NOMO-1 treated with dmso at 0.1 percent for 144 hours (cell line): ENCODE data around the gene UBE2Q1.
A peak's percentile ranks its signal among the peaks of the same experiment; 100 is the strongest.

Experiments used
- DNase-seq: peaks from one replicate; lab custom pipeline; 2025; ENCODE audit not compliant: unreplicated experiment; lab: John Stamatoyannopoulos, UW

UBE2Q1 gene

GRCh38 chr1:154577346-154578057, 19.0 kb upstream of the UBE2Q1 start:
- DNase-seq = no peak

DNA sequence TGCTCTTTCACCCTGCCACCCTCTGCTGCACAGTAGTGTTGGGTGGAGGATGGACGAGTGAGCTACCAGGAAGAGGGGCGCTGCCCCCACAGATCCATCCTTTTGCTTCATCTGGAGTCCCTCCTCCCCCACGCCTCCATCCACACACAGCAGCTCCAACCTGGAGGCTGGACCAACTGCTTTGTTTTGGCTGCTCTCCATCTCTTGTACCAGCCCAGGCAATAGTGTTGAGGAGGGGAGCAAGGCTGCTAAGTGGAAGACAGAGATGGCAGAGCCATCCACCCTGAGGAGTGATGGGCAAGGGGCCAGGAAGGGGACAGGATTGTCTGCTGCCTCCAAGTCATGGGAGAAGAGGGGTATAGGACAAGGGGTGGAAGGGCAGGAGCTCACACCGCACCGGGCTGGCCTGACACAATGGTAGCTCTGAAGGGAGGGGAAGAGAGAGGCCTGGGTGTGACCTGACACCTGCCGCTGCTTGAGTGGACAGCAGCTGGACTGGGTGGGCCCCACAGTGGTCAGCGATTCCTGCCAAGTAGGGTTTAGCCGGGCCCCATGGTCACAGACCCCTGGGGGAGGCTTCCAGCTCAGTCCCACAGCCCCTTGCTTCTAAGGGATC, 17.6 kb upstream of the UBE2Q1 start:
- no peak for DNase-seq

- DNase-seq = no peak
These were observed 16.9 kb upstream of the UBE2Q1 start for GRCh38 chr1:154575147-154575927.

DNA sequence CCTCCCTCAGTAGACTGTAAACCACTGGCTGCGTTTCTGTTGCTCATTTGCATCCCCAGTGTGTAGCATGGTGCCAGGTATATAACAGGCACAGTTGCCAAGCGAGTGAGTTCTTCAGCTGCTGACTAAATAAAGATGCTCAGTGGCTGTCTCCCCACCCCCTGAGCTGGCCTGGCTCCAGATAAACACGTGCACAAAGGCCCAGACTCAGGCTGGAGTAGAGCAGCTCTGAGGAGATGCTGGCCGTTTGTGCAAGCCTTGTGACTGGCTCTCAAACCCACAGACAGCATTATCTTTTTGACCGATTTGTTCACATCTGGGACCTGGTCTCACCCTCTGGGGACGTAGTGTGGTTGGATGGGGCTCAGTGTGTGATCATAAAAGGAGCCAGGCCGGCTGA, 16.3 kb upstream of the UBE2Q1 start:
- DNase-seq = no peak

DNA sequence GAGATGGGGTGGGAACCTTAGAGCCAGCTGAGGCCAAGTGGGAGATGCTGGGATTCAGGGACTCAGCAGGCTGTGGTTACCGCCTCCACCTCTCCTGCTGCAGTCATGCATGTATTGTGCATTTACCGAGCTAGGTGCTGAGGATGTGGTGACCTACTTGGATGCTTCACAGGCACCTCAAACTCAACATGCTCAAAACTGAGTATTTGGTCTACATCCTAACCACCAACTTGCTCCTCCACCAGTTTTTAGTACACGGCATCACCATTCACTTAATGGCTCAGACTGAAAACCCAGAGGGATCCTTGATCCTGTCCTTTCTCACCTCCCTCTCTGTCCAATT, 14.7 kb upstream of the UBE2Q1 start:
- DNase-seq = no peak

DNA sequence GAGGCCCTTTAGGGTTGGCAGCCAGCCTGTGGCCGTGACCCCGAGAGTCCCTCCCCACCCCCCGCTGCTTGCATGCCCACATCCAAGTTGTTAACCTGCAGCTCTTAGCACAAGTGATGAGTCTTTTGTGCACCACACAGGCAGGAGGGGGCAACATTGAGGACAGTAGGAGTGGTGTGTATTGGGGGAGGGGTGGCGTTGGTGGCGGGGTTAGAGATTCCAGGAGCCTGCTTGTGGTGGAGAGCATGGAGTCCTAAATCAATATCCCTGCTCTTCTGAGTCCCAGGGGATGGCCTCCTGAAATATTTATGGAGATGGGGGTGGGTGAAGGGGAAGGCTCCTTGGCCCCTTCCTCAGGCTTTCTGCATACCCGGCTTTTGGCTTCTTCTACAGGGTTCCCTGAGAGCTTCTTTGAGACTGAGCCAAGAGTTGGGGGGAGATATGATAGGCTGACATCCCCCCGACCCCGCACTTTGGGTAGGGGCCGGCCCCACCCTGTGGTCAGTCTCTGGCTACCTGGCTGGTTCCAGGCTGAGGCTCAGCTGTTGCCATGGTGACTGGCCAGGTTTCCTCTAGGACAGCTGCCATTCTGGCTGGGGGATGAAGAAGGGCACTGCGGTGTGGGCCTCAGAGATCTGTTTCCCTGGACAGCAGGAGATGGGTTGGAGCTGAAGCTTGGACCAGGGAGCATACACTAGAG, 14.2 kb upstream of the UBE2Q1 start:
- DNase-seq = no peak

DNA sequence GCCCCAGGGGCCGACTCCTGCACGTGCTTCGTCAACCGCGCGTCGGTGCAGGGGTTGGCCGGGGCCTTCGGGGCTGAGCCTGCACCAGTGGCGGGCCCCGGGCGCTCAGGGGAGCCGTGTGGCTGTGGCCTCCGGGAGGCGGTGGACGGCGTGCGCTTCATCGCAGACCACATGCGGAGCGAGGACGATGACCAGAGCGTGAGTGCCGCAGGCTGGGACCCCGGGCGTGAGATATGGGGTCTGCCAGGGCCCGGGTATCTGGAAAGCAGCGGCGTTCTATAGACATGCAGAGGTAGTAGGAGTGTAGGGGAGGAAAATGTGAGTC, 13.5 kb upstream of the UBE2Q1 start:
- DNase-seq = no peak

DNA sequence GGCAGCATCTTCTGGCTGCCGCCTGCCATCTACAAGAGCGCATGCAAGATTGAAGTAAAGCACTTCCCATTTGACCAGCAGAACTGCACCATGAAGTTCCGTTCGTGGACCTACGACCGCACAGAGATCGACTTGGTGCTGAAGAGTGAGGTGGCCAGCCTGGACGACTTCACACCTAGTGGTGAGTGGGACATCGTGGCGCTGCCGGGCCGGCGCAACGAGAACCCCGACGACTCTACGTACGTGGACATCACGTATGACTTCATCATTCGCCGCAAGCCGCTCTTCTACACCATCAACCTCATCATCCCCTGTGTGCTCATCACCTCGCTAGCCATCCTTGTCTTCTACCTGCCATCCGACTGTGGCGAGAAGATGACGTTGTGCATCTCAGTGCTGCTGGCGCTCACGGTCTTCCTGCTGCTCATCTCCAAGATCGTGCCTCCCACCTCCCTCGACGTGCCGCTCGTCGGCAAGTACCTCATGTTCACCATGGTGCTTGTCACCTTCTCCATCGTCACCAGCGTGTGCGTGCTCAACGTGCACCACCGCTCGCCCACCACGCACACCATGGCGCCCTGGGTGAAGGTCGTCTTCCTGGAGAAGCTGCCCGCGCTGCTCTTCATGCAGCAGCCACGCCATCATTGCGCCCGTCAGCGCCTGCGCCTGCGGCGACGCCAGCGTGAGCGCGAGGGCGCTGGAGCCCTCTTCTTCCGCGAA, 12.9 kb upstream of the UBE2Q1 start:
- no peak for DNase-seq

DNA sequence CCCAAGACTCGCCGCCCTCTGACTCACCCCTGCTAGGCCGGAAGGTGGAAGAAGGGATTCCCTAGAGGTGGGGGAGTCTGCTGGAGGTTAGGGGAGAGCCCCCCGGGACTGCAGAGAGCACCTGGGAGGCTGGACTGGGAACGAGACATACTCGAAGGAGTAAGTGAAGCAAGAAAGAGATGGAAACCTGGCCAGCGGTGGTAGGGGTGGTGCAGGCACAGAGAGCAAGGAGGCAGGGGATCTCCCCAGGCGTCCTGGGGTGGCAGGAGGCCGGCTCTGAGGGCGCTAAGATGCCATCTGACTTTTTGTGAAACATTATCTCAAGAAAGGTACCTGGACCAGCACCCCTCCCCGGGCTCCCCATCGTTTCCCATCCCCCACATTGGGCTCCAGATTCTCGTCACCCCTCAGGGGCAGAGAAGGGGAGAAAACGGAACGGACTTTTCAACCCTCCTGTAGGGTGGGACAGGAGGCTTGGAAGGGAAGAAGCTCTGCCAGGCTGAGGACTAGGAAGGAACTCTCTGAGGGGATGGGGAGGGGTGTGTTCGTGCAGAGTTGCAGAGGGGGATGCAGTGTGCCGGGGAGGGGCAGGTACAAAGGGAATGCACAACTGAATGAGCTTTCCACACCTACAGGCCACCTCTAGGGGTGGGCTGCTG, 9.8 kb upstream of the UBE2Q1 start:
- DNase-seq = no peak

DNA sequence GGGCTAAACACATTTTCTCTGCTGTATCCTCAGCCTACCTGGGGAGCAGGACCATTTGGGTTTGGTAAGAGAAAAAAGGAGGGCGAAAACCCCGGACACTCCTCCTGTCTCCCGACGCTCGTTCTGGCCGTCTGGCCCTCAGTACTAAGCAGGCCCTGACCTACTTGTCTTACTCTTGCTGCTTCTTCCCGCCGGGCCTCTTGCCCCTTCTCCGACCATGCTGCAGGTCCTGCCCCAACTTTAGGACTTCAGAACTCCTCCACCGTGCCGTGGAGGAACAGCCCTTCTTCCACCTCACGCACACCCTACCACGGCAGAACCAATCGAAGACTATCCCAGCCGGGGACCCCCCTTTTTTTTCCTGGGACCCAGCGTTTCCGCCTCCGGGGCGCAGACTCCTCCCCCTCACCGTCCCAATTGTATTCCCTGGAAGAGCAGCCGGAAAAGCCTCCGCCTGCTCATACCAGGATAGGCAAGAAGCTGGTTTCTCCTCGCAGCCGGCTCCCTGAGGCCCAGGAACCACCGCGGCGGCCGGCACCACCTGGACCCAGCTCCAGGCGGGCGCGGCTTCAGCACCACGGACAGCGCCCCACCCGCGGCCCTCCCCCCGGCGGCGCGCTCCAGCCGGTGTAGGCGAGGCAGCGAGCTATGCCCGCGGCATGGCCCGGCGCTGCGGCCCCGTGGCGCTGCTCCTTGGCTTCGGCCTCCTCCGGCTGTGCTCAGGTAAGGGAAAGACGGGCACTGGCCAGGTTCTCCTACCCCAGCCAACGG, 9.1 kb upstream of the UBE2Q1 start, which contains the start of gene CHRNB2:
CHRNB2 (plus strand) TSS at position 393 of the 771 bp plus-strand sequence; CDS start at position 660, 267 bp downstream.
- DNase-seq = no peak

GRCh38 chr1:154565876-154566275, 7.4 kb upstream of the UBE2Q1 start:
- no peak for DNase-seq

DNA sequence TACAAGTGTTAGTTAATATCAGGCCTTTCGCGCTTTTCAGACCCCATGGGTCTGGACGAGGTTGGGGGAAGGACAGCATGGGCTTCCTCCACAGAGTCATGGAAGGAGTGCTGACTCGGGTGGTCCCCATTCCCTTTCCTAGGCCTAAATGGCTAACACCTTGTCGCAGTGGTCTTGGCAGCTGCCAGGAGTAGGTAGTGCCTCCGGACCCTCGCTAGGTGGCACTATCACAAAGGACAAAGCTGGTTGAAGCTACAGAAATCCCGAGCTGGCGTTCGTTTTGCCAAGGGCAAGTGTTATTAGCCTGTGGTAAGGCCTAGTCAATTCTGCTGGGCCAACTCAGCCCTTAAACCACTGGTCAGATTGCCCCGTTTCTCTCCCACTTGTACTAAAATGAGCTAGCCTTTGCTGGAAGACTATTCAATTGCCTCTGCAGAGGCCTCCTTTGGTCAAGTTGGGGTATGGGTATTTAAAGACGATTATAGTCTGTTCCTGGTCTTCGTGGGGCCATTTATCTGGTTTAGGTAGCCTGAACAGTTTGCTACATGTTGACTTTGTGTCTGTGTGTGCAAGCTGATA, 1.1 kb upstream of the UBE2Q1 start:
- peak; percentile 67 for DNase-seq

- peak; percentile 100 for DNase-seq
These were observed 431 bp upstream of the UBE2Q1 start for GRCh38 chr1:154558720-154559465.

- no peak for DNase-seq
These were observed 1.1 kb downstream of the UBE2Q1 start for GRCh38 chr1:154557248-154557938.

GRCh38 chr1:154556422-154556821, 2.0 kb downstream of the UBE2Q1 start:
- DNase-seq = no peak

DNA sequence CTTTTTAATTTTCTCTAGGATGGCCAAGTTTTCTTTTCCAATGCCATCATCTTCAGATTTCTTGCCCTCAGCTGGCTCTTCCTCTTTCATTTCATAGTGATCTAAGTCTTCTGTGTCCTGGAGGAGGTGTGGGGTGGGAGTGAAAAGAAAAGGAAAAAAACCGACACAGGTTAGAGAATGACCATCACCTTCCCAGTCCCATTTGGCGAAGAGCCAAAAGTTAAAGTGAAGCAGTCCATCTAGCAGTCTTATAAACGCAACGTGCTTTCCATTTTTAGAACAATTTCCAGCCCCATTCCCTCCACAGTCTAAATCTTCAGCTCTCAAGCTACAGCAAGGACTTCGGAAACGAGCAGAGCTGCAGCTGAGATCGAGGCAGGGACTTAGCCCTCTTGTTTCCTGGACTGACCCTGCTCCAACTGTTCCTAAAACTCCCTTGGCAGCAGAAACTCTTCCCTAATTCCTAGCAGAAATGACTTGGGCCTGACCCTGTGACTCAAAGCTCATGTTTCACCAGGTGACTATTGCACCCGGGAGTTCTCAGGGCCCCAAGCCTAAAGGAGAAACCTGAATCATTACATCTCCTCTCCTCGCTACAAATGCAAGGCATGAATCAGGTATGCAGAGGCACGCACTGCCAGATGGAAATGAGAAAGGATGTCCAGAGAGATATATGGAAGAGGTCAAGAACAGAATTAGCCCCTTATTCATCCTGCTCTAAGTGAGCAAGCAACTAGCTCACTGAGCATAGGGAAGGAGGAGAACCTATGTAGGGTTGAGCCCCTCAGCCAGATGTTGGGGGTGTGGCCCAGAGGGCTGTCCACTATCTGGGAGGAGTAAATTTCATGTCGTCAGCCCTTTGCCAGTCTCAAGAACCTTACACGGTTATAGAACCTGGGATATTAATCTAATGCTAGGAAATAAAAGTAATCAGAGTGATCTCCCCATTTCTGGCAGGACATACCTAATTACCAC, 5.1 kb downstream of the UBE2Q1 start:
- DNase-seq = no peak

GRCh38 chr1:154552036-154552435, 6.4 kb downstream of the UBE2Q1 start:
- DNase-seq = no peak
